GM18502 (cell line): ENCODE results near the gene CA10.

Source experiments
- ATAC-seq: cut with Tn5 transposase; IDR thresholded peaks from one replicate; pipeline ENCODE4 v1.9.1; 2021; ENCODE audit warnings: mild to moderate bottlenecking; ENCODE audit not compliant: unreplicated experiment, poor library complexity

Gene CA10

DNA sequence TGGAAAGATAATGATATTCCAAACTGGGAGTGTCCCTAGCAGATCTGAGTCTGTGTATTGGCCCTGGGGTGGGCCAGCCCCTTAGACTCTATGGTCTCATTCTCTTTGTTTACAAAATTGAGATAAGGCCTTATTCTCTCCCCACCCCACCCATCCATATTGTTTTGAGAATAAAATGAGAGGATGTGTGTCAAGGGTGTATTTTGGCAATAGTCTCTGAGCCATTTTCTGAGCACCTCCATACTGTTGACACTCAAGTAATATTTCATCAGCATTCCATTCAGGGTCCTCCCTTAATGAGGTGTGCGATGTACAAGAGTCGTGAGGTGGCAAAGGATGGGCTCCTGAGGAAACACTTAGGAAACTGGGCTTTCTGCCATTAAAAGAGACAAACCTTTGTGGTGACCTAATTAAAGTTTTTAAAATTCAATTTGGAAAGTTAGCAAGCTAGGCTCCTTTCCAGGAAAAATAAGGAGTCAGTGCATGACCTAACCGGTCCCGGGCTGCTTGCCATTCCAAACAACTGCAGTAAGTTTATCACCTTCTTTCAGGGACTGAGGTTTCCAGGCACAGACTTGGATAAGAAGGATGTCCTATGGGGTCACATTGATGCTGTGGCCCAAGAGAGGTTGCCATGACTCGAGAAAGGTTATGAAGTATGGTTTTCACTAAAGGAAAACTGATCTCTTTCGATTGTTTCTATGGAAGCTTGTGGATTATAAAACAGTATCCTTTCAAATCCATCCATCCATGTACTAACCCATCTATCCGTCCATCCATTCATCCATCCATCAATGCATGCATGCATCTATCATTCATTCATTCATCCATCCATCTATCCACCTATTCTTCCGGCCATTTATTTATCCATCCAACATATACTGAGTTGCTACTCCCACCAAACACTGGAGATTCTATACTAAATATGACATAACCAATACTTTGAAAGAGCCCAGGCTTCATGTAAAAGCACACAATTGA, 454.9 kb downstream of the CA10 start:
- ATAC-seq, result no peak

DNA sequence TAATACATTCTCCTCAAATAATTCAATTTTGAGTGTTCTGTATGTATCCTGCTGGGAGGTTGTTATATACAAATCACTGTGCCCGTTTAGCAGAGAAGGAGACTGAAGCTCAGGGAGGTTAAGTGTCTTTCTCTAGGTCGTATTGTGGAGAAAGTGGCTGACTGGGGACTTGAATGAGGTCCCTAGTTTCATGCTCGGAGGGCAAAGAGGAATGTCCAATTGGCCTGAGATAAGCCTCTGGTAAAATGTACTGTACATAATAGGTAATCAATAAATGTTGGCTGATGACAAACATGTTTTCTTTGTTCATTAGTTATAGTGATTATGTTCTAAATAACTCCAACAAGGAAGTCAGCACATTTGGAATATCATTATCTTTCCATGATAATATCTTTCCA, 455.6 kb downstream of the CA10 start:
- no peak for ATAC-seq

DNA sequence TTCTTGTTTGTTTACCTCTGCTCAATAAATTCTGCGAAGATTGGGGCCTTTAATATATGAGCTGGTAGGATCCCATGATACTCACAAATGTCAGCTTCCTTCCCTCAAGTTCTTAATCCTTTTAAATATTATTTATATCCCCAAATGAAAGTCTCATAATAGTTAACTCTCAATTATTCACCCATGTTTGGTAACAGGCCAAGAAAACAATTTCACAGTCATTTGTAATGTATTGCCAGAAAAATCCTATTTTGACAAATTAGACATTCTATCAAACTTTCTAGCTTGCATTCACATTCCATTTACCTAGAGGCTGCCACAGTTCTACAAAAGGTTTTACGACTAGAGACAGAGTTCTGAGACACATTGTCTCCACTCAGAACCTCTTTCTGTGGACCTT, 457.0 kb downstream of the CA10 start:
- ATAC-seq, result no peak

GRCh38 chr17:51700011-51700760, 458.3 kb downstream of the CA10 start:
- ATAC-seq, result no peak

DNA sequence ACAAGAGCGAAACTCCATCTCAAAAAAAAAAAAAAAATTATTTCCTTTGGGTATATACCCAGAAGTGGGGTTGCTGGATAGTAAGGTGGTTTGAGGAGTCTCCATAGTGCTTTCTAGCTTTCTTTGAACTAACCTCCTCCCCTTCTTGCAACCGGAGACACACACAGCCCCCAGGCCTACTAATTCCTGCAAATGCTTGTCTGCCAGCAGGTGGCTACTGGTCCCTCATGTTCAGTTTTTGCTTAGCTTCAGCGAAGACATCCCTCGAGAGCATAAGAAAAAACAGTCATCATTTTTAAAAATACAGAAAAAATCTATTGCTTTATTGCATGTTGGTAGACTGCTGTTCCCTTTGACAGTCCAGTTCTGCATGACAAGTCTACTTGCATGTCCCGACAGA, 459.2 kb downstream of the CA10 start:
- ATAC-seq, result no peak

- ATAC-seq, result no peak
These were observed 465.6 kb downstream of the CA10 start for GRCh38 chr17:51692917-51693316.

DNA sequence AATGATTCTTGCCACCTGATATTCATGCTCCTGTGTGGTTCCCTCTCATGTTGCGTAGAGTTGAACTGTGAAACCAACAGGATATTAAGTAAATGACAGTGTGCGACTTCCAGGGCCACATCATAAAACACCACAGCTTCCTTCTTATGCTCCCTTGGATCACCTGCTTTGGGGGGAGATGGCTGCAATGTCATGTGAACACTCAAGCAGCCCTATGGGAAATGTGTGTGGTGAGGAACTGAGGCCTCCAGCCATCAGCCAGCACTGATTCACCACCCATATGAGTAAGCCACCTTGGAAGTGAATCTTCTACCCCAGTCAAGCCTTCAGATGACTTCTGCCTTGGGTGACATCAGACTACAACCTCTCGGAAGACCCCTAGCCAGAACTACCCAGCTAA, 470.6 kb downstream of the CA10 start:
- ATAC-seq, result no peak

GRCh38 chr17:51685287-51685909, 473.1 kb downstream of the CA10 start:
- ATAC-seq, result no peak

DNA sequence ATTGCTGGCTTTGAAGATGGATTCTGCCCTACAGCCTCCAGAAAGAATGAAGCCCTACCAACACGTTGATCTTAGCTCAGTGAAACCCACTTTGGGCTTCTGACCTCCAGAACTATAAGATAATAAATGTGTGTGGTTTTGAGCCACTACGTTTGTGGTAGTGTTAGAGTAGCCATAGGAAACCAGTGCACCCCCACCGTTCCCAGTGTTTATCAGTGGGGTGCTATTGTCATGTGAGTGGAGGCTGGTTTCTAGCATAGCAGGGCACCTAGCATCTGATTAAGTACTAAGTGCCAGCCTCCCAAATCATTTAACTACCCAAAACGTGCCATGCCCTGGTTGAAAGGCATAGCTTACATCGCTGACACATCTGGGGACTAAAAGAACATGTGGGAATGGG, 474.3 kb downstream of the CA10 start:
- no peak for ATAC-seq

- ATAC-seq, result no peak
These were observed 475.2 kb downstream of the CA10 start for GRCh38 chr17:51683291-51683690.

DNA sequence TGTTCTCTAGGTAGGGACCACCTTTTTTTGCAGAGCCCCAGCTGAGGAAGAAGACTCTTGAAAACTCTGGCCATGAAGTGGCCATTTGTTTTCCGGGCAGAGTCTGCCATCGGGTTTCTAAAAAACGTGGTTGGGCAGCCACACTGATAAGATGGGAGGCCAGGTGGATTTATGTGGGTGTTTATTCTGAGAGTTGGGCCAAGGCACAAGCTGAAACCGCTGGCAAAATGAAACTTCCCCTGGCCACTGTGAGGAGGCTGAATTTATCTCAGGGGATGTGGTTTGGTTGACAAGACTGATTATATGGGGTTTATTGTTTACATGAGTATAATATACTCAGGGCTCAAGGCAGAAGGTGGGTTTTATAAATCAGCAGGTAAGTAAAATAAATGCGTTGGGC, 476.4 kb downstream of the CA10 start:
- no peak for ATAC-seq

DNA sequence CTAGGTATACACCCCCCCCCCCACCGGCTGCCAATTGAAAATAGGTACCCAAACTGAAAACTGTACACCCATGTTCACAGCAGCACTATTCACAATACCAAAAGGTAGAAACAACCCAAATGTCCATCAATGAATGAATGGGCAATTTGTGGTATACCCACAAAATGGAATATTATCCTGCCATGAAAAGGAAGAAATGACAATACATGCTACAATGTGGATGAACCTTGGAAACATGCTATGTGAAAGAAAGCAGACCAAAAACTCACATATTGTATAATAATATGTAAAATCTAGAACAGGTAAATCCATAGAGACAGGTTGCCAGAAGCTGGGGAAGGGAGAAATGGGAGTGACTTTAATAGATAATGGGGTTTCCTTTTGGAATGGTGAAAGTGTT, 480.6 kb downstream of the CA10 start:
- no peak for ATAC-seq

GRCh38 chr17:51676691-51677487, 481.6 kb downstream of the CA10 start:
- no peak for ATAC-seq

- ATAC-seq, result no peak
These were observed 483.8 kb downstream of the CA10 start for GRCh38 chr17:51674579-51675255.

DNA sequence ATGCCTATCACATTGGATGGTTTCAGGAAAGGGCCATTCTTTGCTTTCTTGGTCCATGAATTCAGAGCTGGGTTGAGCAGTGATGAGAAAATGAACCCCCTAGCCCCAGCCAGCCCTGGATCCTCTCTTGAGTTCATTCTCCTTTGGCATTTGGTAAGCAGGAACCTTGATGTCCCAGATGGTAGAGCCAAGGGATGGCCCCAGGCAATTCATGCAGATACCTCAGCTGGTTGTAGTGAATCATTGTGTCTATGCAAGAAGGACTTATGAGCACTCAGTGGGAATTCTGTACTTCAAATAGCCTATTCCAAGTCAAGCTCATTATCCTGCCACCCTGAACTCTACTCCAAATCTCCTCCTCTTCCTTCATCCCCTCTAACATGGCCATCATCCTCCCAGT, 485.4 kb downstream of the CA10 start:
- ATAC-seq, result no peak

DNA sequence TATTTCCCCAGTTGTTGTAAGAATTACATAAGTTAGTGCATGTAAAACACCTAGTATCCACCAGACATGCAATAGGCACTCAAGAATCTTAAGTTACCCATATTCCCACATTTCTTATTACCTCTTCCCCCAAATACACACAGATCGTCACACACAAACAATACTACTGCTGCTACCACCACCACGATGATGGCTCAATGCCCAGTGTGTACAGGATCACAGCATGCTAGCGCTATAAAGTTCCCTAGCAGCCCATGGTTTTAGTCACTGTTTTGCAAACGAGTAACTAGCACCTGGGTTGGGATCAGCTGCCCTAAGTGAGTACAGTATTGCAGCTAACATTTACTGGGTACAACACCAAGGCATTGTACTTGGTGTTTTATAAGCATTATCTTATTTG, 486.4 kb downstream of the CA10 start:
- no peak for ATAC-seq

GRCh38 chr17:51670899-51671298, 487.6 kb downstream of the CA10 start:
- no peak for ATAC-seq

DNA sequence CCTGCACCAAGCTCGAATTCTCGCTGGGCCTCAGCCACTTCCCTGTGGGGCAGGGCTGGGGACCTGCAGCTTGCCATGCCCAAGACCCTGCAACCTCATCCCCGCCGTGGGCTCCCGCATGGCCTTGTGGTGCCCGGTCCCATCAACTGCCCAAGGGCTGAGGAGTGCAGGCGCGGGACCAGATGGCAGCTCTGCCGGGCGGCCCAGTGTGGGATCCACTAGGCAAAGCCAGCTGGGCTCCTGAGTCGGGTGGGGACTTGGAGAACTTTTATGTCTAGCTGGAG, 489.6 kb downstream of the CA10 start:
- ATAC-seq, result no peak

- no peak for ATAC-seq
These were observed 490.2 kb downstream of the CA10 start for GRCh38 chr17:51668155-51668962.
